Upper lobe of right lung (tissue), 1 donor: Measurements from ENCODE around the gene SLC23A2. TPM values are rescaled to one million over a fixed set of nuclear protein-coding genes. Genes with fewer than 3 reads are reported as not detected.

Experiments
- ATAC-seq: fragments of 200-7000 bp; cut with Tn5 transposase; one replicate; pipeline ENCODE4 v1.9.1; 2020; ENCODE audit warnings: mild to moderate bottlenecking, moderate library complexity
- DNase-seq: peaks from one replicate; pipeline ENCODE4 v3.0.0-alpha.2; 2020
- H3K27ac ChIP-seq: fragments of 200-600 bp; one replicate; pipeline ENCODE4 v1.8.0; 2022
- H3K27me3 ChIP-seq: fragments of 200-600 bp; one replicate; pipeline ENCODE4 v1.8.0; 2022; ENCODE audit warnings: mild to moderate bottlenecking
- H3K36me3 ChIP-seq: fragments of 200-600 bp; one replicate; pipeline ENCODE4 v1.8.0; 2022
- H3K4me1 ChIP-seq: fragments of 200-600 bp; one replicate; pipeline ENCODE4 v1.8.0; 2022
- H3K4me3 ChIP-seq: fragments of 200-600 bp; one replicate; pipeline ENCODE4 v1.8.0; 2022; ENCODE audit warnings: mild to moderate bottlenecking
- H3K9me3 ChIP-seq: fragments of 200-600 bp; one replicate; pipeline ENCODE4 v1.8.0; 2022
- intact Hi-C: fragments of 100-400 bp; cut with DNase I; formaldehyde crosslinking; loops from one replicate; pipeline ENCODE4 v1.11.0; 2022
- total RNA-seq: library from RNA; stranded (reverse); fragmentation: NEBNext Ultra II Directional; extraction: Animal tissue kit (Norgen Biotek cat#: 25700); gene quantifications from one replicate; pipeline ENCODE4 v1.2.1, GENCODE V29; 2021
- TF ChIP-seq, protein P1 (sequence below): fragments of 200-600 bp; IDR thresholded peaks from one replicate; pipeline ENCODE4 v1.8.0; 2022; ENCODE audit warnings: antibody characterized with exemption
- donor health status: DM: no; HTN: yes; CAD: no; lungs with severe emphysema.

Gene SLC23A2
- total RNA-seq, 1 donor from 2014 or later: 26.2 TPM

- TF ChIP-seq, protein P1, sequence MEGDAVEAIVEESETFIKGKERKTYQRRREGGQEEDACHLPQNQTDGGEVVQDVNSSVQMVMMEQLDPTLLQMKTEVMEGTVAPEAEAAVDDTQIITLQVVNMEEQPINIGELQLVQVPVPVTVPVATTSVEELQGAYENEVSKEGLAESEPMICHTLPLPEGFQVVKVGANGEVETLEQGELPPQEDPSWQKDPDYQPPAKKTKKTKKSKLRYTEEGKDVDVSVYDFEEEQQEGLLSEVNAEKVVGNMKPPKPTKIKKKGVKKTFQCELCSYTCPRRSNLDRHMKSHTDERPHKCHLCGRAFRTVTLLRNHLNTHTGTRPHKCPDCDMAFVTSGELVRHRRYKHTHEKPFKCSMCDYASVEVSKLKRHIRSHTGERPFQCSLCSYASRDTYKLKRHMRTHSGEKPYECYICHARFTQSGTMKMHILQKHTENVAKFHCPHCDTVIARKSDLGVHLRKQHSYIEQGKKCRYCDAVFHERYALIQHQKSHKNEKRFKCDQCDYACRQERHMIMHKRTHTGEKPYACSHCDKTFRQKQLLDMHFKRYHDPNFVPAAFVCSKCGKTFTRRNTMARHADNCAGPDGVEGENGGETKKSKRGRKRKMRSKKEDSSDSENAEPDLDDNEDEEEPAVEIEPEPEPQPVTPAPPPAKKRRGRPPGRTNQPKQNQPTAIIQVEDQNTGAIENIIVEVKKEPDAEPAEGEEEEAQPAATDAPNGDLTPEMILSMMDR: no peak
- intact Hi-C loops: no loop called here
- Histone ChIP-seq H3K27ac (no peak overlapping the region), H3K27me3 (no peaks in the 10 kb centered on the region), H3K4me3 (no peak overlapping the region), H3K9me3 (no peaks in the 10 kb centered on the region), H3K36me3 (peaks cover 48% of the 10 kb centered on the region), H3K4me1 (no peaks in the 10 kb centered on the region)
- ATAC-seq (peak; percentile 60), DNase-seq (no peak)
These were observed 114.4 kb downstream of the SLC23A2 start for GRCh38 chr20:4886771-4887527.

GRCh38 chr20:4885877-4886276 is 115.4 kb downstream of the SLC23A2 start:
- Histone ChIP-seq H3K36me3 (peaks cover 58% of the 10 kb centered on the region), H3K4me3 (no peak overlapping the region), H3K4me1 (no peaks in the 10 kb centered on the region), H3K27me3 (no peaks in the 10 kb centered on the region), H3K9me3 (no peaks in the 10 kb centered on the region), H3K27ac (no peak overlapping the region)
- intact Hi-C loops: no loop called here
- ATAC-seq (no peak), DNase-seq (no peak)
- TF ChIP-seq, protein P1: no peak

GRCh38 chr20:4883546-4883945 is 117.8 kb downstream of the SLC23A2 start:
- H3K27me3 ChIP-seq: no peaks in the 10 kb centered on the region
- H3K36me3 ChIP-seq: peaks cover 44% of the 10 kb centered on the region
- DNase-seq: no peak
- H3K4me1 ChIP-seq: no peaks in the 10 kb centered on the region
- no peak overlapping the region for H3K4me3 ChIP-seq
- no peak overlapping the region for H3K27ac ChIP-seq
- H3K9me3 ChIP-seq: no peaks in the 10 kb centered on the region
- intact Hi-C loops: no loop called here
- no peak for ATAC-seq
- TF ChIP-seq, protein P1: no peak

- ATAC-seq (no peak), DNase-seq (no peak)
- no peaks in the 10 kb centered on the region for H3K9me3 ChIP-seq
- intact Hi-C loops: no loop called here
- H3K27ac ChIP-seq: no peak overlapping the region
- H3K4me3 ChIP-seq: no peak overlapping the region
- H3K27me3 ChIP-seq: no peaks in the 10 kb centered on the region
- TF ChIP-seq, protein P1: no peak
- no peaks in the 10 kb centered on the region for H3K4me1 ChIP-seq
- peaks cover 44% of the 10 kb centered on the region for H3K36me3 ChIP-seq
These were observed 118.3 kb downstream of the SLC23A2 start for GRCh38 chr20:4883051-4883450.

GRCh38 chr20:4881006-4881730 is 120.1 kb downstream of the SLC23A2 start:
- intact Hi-C loops: no loop called here

More at GRCh38 chr20:4881006-4881730, 120.1 kb downstream of the SLC23A2 start:
- ATAC-seq: no peak
- H3K27ac ChIP-seq: no peak overlapping the region
- no peak for DNase-seq
- TF ChIP-seq, protein P1: no peak
- H3K27me3 ChIP-seq: no peaks in the 10 kb centered on the region
- no peak overlapping the region for H3K4me3 ChIP-seq
- no peaks in the 10 kb centered on the region for H3K4me1 ChIP-seq
- H3K9me3 ChIP-seq: no peaks in the 10 kb centered on the region
- H3K36me3 ChIP-seq: peaks cover 38% of the 10 kb centered on the region
